Rectal smooth muscle tissue (tissue), 1 donor: ENCODE results near the gene SLC6A4.
"Not testable (repeated sequence)": the region's sequence is repeated elsewhere in the genome, so short reads cannot be mapped to it uniquely, and the experiment has no call there.

Source experiments
- H3K27ac ChIP-seq: one replicate; pipeline ENCODE4 v1.7.0; 2013; ENCODE audit warnings: low read depth, low read length, inconsistent platforms
- H3K27me3 ChIP-seq: one replicate; pipeline ENCODE4 v1.7.0; 2013; ENCODE audit warnings: low read length; ENCODE audit not compliant: control insufficient read depth, insufficient read depth
- H3K36me3 ChIP-seq: one replicate; pipeline ENCODE4 v1.7.0; 2013; ENCODE audit warnings: low read length; ENCODE audit not compliant: control insufficient read depth, insufficient read depth
- H3K4me1 ChIP-seq: one replicate; pipeline ENCODE4 v1.7.0; 2013; ENCODE audit warnings: low read length; ENCODE audit not compliant: control insufficient read depth, insufficient read depth
- H3K4me3 ChIP-seq: one replicate; pipeline ENCODE4 v1.7.0; 2013; ENCODE audit warnings: low read length
- H3K9ac ChIP-seq: one replicate; pipeline ENCODE4 v1.7.0; 2013; ENCODE audit warnings: low read length

Gene SLC6A4

GRCh38 chr17:30158896-30159625 lies 76.4 kb downstream of the SLC6A4 start:
- H3K27me3 ChIP-seq = no peaks in the 10 kb centered on the region
- H3K9ac ChIP-seq = no peak overlapping the region
- no peaks in the 10 kb centered on the region for H3K4me1 ChIP-seq
- no peak overlapping the region for H3K4me3 ChIP-seq
- H3K36me3 ChIP-seq = peaks cover 3% of the 10 kb centered on the region
- no peak overlapping the region for H3K27ac ChIP-seq

DNA sequence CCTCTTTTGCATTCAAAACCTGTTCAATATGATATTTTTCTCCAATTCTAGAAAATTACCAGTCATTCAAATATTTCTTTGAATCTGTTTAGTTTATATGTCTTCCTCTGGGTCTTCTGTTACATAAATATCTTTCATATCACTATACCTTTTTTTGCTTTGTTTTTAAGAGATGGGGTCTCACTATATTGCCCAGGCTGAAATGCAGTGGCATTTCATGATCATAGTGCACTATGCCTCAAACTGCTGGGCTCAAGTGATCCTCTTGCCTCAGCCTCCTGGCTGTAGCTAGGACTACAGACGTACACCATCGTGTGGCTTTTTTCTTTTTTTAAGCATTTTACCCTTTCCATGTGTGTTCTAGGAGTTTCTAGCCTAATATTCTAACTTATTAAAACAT lies 80.1 kb downstream of the SLC6A4 start:
- H3K36me3 ChIP-seq = peaks cover 3% of the 10 kb centered on the region
- H3K4me1 ChIP-seq = no peaks in the 10 kb centered on the region
- H3K27me3 ChIP-seq = no peaks in the 10 kb centered on the region
- H3K4me3 ChIP-seq = no peak overlapping the region
- H3K27ac ChIP-seq = no peak overlapping the region
- H3K9ac ChIP-seq = no peak overlapping the region

- H3K4me3 ChIP-seq = no peak overlapping the region
- no peak overlapping the region for H3K9ac ChIP-seq
- H3K4me1 ChIP-seq = no peaks in the 10 kb centered on the region
- H3K27ac ChIP-seq = no peak overlapping the region
- no peaks in the 10 kb centered on the region for H3K27me3 ChIP-seq
- peaks cover 3% of the 10 kb centered on the region for H3K36me3 ChIP-seq
Measured at GRCh38 chr17:30153463-30153862, 82.0 kb downstream of the SLC6A4 start.

DNA sequence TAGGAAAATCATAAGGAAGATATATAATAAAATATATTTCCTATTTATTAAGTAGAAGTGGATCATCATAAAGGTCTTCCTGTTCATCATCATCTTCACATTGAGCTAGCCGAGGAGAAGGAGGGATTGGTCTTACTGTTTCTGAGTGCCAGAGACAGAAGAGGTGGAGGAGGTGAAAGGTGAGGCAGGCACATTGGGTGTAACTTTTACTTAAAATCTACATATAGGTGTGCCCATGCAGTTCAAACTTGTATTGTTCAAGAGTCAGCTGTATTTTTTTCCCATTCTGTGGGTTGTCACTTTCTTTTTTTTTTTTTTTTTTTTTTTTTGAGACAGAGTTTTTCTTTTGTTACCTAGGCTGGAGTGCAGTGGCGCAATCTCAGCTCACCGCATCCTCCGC lies 84.0 kb downstream of the SLC6A4 start:
- Histone ChIP-seq H3K27ac (no peak overlapping the region), H3K27me3 (no peaks in the 10 kb centered on the region), H3K9ac (no peak overlapping the region), H3K36me3 (no peaks in the 10 kb centered on the region), H3K4me3 (no peak overlapping the region), H3K4me1 (no peaks in the 10 kb centered on the region)

- Histone ChIP-seq H3K9ac (no peak overlapping the region), H3K4me3 (no peak overlapping the region), H3K27me3 (no peaks in the 10 kb centered on the region), H3K27ac (no peak overlapping the region), H3K4me1 (no peaks in the 10 kb centered on the region), H3K36me3 (no peaks in the 10 kb centered on the region)
Measured at GRCh38 chr17:30148376-30148775, 87.1 kb downstream of the SLC6A4 start.

DNA sequence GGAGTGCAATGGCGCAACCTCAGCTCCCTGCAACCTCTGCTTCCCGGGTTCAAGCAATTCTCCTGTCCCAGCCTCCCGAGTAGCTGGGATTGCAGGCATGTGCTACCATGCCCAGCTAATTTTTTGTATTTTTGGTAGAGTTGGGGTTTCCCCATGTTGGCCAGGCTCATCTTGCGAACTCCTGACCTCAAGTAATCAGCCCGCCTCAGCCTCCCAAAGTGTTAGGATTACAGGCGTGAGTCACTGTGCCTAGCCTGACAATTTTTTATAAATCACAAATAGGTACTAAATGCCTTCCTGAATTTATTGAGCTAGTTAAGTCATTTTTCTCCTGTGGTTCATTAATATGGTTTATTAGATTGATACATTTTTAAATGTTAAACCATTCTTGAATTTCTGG lies 87.6 kb downstream of the SLC6A4 start:
- not testable (repeated sequence) for H3K4me3 ChIP-seq, H3K27ac ChIP-seq, H3K9ac ChIP-seq, H3K27me3 ChIP-seq, H3K36me3 ChIP-seq, H3K4me1 ChIP-seq
